ENCODE results near the gene RNF13. TPM values are rescaled to one million over a fixed set of nuclear protein-coding genes. Genes with fewer than 3 reads are reported as not detected.
"Not testable (repeated sequence)": the region's sequence is repeated elsewhere in the genome, so short reads cannot be mapped to it uniquely, and the experiment has no call there.

Gene RNF13
- total RNA-seq, 1 experiment from 2014 or later: 36.5 TPM

DNA sequence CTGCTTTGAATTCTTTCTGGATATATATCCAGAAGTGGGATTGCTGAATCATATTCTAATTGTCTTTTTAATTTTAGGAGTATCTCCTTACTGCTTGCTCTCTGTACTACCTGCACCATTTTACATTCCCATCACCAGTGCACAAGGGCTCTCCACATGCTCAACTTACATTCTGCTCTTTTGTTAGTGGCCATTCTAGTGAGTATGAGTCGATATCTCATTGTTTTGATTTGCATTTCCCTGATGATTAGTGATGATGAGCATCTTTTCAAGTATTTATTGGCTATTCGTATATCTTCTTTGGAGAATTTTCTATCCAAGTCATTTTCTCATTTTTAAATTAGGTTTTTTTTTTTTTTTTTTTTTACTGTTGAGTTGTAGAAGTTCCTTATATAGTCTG, 128.2 kb downstream of the RNF13 start:
- Mint-ChIP-seq H3K4me1 (ENCODE audit: insufficient read depth, unreplicated experiment) (peaks cover 18% of the 10 kb centered on the region), H3K4me3 (ENCODE audit: unreplicated experiment) (no peak overlapping the region), H3K27me3 (ENCODE audit: insufficient read depth, unreplicated experiment) (no peaks in the 10 kb centered on the region), H3K36me3 (ENCODE audit: insufficient read depth, unreplicated experiment) (peaks cover 9% of the 10 kb centered on the region), H3K9me3 (ENCODE audit: unreplicated experiment) (no peaks in the 10 kb centered on the region), H3K27ac (ENCODE audit: low read depth, unreplicated experiment) (no peak overlapping the region)
- TF ChIP-seq CTCF (IDR thresholded peaks at IDR 0.05; ENCODE audit: unreplicated experiment): no peak
- BruUV-seq (replicated peaks): no TSS peak
- no peak for DNase-seq (ENCODE audit: unreplicated experiment)
- ChIA-PET POLR2A (no interaction called here), CTCF (no interaction called here)
- intact Hi-C loops (cut with micrococcal nuclease): no loop called here

DNA sequence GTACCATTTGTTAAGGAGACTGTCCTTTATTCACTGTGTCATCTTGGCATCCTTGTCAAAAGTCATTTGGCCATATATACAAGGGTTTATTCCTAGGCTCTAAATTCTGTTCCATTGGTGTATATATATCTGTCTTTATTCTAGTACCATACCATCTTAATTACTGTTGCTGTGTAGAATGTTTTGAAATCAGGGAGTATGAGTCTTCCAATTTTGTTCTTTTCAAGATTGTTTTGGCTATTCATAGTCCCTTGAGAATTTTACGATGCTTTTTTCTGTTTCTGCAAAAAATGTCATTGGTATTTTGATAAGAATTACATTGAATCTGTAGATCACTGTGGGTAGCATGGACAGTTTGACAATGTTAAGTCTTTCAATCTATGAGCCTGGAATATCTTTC, 128.9 kb downstream of the RNF13 start:
- no peak for TF ChIP-seq CTCF (IDR thresholded peaks at IDR 0.05; ENCODE audit: unreplicated experiment)
- Mint-ChIP-seq H3K4me3 (ENCODE audit: unreplicated experiment) (no peak overlapping the region), H3K9me3 (ENCODE audit: unreplicated experiment) (no peaks in the 10 kb centered on the region), H3K27me3 (ENCODE audit: insufficient read depth, unreplicated experiment) (no peaks in the 10 kb centered on the region), H3K27ac (ENCODE audit: low read depth, unreplicated experiment) (no peak overlapping the region), H3K36me3 (ENCODE audit: insufficient read depth, unreplicated experiment) (peaks cover 14% of the 10 kb centered on the region), H3K4me1 (ENCODE audit: insufficient read depth, unreplicated experiment) (peaks cover 12% of the 10 kb centered on the region)
- no TSS peak for BruUV-seq (replicated peaks)
- no peak for DNase-seq (ENCODE audit: unreplicated experiment)
- intact Hi-C loops (cut with micrococcal nuclease): no loop called here
- ChIA-PET CTCF (no interaction called here), POLR2A (interaction anchor here (0.6 kb wide), 1 partner anchor 29 kb away, joined by 3 read pairs; the partner anchor contains the start of gene PFN2)

DNA sequence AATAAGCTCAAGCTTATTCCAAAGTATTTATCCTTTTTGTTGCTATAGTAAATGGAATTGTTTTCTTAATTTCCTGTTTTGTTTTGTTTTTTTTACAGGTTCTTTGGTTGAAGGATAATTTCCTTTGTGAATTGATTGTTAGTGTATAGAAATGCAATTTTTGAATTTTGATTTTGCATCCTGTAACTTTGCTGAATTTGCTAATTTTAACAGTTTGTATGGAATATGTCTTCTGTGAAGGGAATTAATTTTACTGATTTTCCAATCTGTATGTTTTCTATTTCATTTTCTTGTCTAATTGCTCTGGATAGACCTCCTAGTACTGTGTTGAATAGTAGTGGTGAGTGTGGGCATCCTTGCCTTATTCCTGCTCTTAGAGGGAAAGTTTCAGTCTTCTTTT, 129.4 kb downstream of the RNF13 start:
- no TSS peak for BruUV-seq (replicated peaks)
- ChIA-PET POLR2A (interaction anchor here (0.6 kb wide), 1 partner anchor 29 kb away, joined by 3 read pairs; the partner anchor contains the start of gene PFN2), CTCF (no interaction called here)
- H3K4me3 Mint-ChIP-seq (ENCODE audit: unreplicated experiment): no peak overlapping the region
- no peak for TF ChIP-seq CTCF (IDR thresholded peaks at IDR 0.05; ENCODE audit: unreplicated experiment)
- peaks cover 19% of the 10 kb centered on the region for H3K36me3 Mint-ChIP-seq (ENCODE audit: insufficient read depth, unreplicated experiment)
- peaks cover 10% of the 10 kb centered on the region for H3K4me1 Mint-ChIP-seq (ENCODE audit: insufficient read depth, unreplicated experiment)
- H3K27me3 Mint-ChIP-seq (ENCODE audit: insufficient read depth, unreplicated experiment): no peaks in the 10 kb centered on the region
- no peaks in the 10 kb centered on the region for H3K9me3 Mint-ChIP-seq (ENCODE audit: unreplicated experiment)
- DNase-seq (ENCODE audit: unreplicated experiment): no peak
- intact Hi-C loops (cut with micrococcal nuclease): no loop called here
- no peak overlapping the region for H3K27ac Mint-ChIP-seq (ENCODE audit: low read depth, unreplicated experiment)

GRCh38 chr3:149943966-149944365, 131.0 kb downstream of the RNF13 start:
- CTCF ChIA-PET; H3K27me3 Mint-ChIP-seq (ENCODE audit: insufficient read depth, unreplicated experiment); H3K9me3 Mint-ChIP-seq (ENCODE audit: unreplicated experiment); H3K27ac Mint-ChIP-seq (ENCODE audit: low read depth, unreplicated experiment); POLR2A ChIA-PET; DNase-seq (ENCODE audit: unreplicated experiment); H3K4me1 Mint-ChIP-seq (ENCODE audit: insufficient read depth, unreplicated experiment); BruUV-seq (replicated peaks); H3K4me3 Mint-ChIP-seq (ENCODE audit: unreplicated experiment); intact Hi-C loops (cut with micrococcal nuclease): not testable (repeated sequence)
- H3K36me3 Mint-ChIP-seq (ENCODE audit: insufficient read depth, unreplicated experiment): peaks cover 26% of the 10 kb centered on the region

DNA sequence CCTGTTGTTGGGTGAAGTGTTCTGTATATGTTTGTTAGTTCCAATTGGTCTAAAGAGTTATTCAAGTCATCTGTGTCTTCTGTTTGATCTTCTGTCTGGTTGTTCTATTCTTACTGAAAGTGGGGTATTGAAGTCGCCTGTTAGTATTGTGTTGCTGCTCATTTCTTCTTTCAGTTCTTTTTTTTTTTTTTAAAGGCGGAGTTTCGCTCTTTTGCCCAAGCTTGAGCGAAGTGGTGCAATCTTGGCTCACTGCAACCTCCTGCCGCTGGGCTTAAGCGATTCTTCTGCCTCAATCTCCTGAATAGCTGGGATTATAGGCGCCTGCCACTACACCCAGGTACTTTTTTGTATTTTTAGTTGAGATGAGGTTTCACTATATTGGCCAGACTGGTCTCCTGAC, 134.2 kb downstream of the RNF13 start:
- DNase-seq (ENCODE audit: unreplicated experiment): no peak
- TF ChIP-seq CTCF (IDR thresholded peaks at IDR 0.05; ENCODE audit: unreplicated experiment): no peak
- H3K27ac Mint-ChIP-seq (ENCODE audit: low read depth, unreplicated experiment): no peak overlapping the region
- peaks cover 7% of the 10 kb centered on the region for H3K9me3 Mint-ChIP-seq (ENCODE audit: unreplicated experiment)
- H3K4me3 Mint-ChIP-seq (ENCODE audit: unreplicated experiment): no peak overlapping the region
- BruUV-seq (replicated peaks): no TSS peak
- no peaks in the 10 kb centered on the region for H3K27me3 Mint-ChIP-seq (ENCODE audit: insufficient read depth, unreplicated experiment)
- ChIA-PET CTCF (interaction anchor here (0.6 to 1.9 kb wide), 2 partner anchors 10 to 1092 kb away, joined by 3 to 12 read pairs; no protein-coding TSS in a partner anchor), POLR2A (no interaction called here)
- H3K4me1 Mint-ChIP-seq (ENCODE audit: insufficient read depth, unreplicated experiment): no peaks in the 10 kb centered on the region
- intact Hi-C loops (cut with micrococcal nuclease): no loop called here
- peaks cover 34% of the 10 kb centered on the region for H3K36me3 Mint-ChIP-seq (ENCODE audit: insufficient read depth, unreplicated experiment)

All from MCF 10A (cell line).